ENCODE data around the gene CUEDC2. TPM values are rescaled to one million over a fixed set of nuclear protein-coding genes. Genes with fewer than 3 reads are reported as not detected.

Gene CUEDC2
- total and polyA plus RNA-seq, 10 of the 15 experiments (the other 5 are each of a cell fraction or from before 2014, with no cell fraction given), result 20.4 to 121 (median 75.0) TPM

DNA sequence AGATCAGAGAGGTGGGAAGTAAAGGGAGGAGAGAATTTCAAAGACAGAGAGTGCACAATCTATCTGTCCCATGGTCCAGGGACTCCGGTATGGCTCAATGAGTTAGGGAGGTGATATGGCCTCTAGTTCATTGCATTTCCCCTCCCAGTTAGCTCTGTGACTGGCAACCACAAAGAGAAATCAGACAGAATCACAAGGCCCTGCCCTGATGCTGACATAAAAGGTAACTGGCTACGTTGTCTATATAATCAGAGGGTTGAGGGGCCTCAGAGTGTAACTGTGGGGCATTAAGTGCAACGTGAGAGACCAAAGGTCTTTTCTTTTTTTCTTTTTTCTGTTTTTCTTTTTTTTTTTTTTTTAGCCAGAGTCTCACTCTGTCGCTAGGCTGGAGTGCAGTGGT lies 26.3 kb upstream of the CUEDC2 start:
- RAD21 ChIA-PET (ENCODE audit: unreplicated experiment), result no interaction called here
- in situ Hi-C loops (cut with MboI), result no loop called here

More for the DNA sequence above, 26.3 kb upstream of the CUEDC2 start:
- FAIRE-seq (no peak), ATAC-seq (no peak), DNase-seq (ENCODE audit: low read depth, low spot score) (no peak)
- Histone ChIP-seq H4K20me1 (ENCODE audit: control insufficient read depth, insufficient read depth) (no peaks in the 10 kb centered on the region), H3K27ac (ENCODE audit: control insufficient read depth, insufficient read depth) (no peak overlapping the region), H3K36me3 (ENCODE audit: control insufficient read depth in 2 of 2, insufficient read depth in 2 of 2, low read length in 1 of 2) (no peaks in the 10 kb centered on the region), H3K79me2 (ENCODE audit: control insufficient read depth, insufficient read depth, low read length) (no peaks in the 10 kb centered on the region), H3K4me2 (ENCODE audit: control insufficient read depth, insufficient read depth) (no peak overlapping the region), H3K4me3 (no peak overlapping the region), H3K9ac (ENCODE audit: control insufficient read depth, insufficient read depth, low read length) (no peak overlapping the region), H3K27me3 (replicated peaks in 1 of 2; ENCODE audit: control insufficient read depth in 2 of 2, insufficient read depth in 2 of 2, low read length in 1 of 2) (no peaks in the 10 kb centered on the region), H3K9me3 (replicated peaks; ENCODE audit: control insufficient read depth, insufficient read depth, low read length) (no peaks in the 10 kb centered on the region), H2AFZ (ENCODE audit: control insufficient read depth, low read depth, low read length) (no peak overlapping the region), H3K4me1 (ENCODE audit: control insufficient read depth, insufficient read depth, low read length) (peaks cover 16% of the 10 kb centered on the region)
- no TSS peak for BruUV-seq (replicated peaks)
- CTCF ChIA-PET, result no interaction called here
- TF ChIP-seq RUNX3 (IDR thresholded peaks at IDR 0.05; ENCODE audit: low read length) (no peak), HDAC2 (IDR thresholded peaks at IDR 0.05) (no peak), ZNF622 (IDR thresholded peaks at IDR 0.05) (no peak), NR2C2 (IDR thresholded peaks at IDR 0.05; ENCODE audit: borderline replicate concordance, control insufficient read depth, insufficient read length, low read depth) (no peak), POLR2A (IDR thresholded peaks at IDR 0.05; ENCODE audit: low read depth, low read length) (no peak), SUPT20H (IDR thresholded peaks at IDR 0.05; ENCODE audit: borderline replicate concordance, control insufficient read depth, low read depth, low read length) (no peak), NFYB (IDR thresholded peaks at IDR 0.05; ENCODE audit: insufficient read depth, low read depth, low read length) (no peak), NFIC (IDR thresholded peaks at IDR 0.05; ENCODE audit: low read depth, low read length) (no peak), SP1 (IDR thresholded peaks at IDR 0.05; ENCODE audit: low read depth, low read length) (no peak), NBN (IDR thresholded peaks at IDR 0.05) (no peak), NR2F1 (conservative IDR thresholded peaks at IDR 0.05) (no peak), CTCF (IDR thresholded peaks at IDR 0.05 in 2 of 3, conservative IDR thresholded peaks at IDR 0.05 in 1 of 3; ENCODE audit: control insufficient read depth in 2 of 3, extremely low read depth in 1 of 3, insufficient read depth in 1 of 3, low read depth in 3 of 3, low read length in 3 of 3) (no peak), NKRF (conservative IDR thresholded peaks at IDR 0.05) (no peak), CREM (IDR thresholded peaks at IDR 0.05; ENCODE audit: low read depth) (no peak)
- WGBS (ENCODE audit: insufficient coverage, insufficient replicate concordance, low lambda C conversion rate, missing lambda C conversion rate), result 43% methylated on average over 3 of the region's 4 CpGs
- POLR2A ChIA-PET, result interaction anchor here (0.6 kb wide), 1 partner anchor 304 kb away, joined by 3 read pairs; no protein-coding TSS in a partner anchor
- SMC1A ChIA-PET (ENCODE audit: uncharacterized antibody, unreplicated experiment), result no interaction called here
- intact Hi-C loops (cut with micrococcal nuclease; ENCODE audit: unreplicated experiment), result no loop called here
